ENCODE measurements around the gene CMAS.
"Not testable (repeated sequence)": the region's sequence is repeated elsewhere in the genome, so short reads cannot be mapped to it uniquely, and the experiment has no call there.

The CMAS gene

GRCh38 chr12:22048351-22049041, 2.5 kb downstream of the CMAS start:
- no peak for DNase-seq

- DNase-seq: no peak
These were observed 4.1 kb downstream of the CMAS start for GRCh38 chr12:22050078-22050477.

- no peak for DNase-seq
These were observed 5.2 kb downstream of the CMAS start for GRCh38 chr12:22051114-22051698.

GRCh38 chr12:22052994-22053393, 7.0 kb downstream of the CMAS start:
- not testable (repeated sequence) for DNase-seq

GRCh38 chr12:22054155-22054554, 8.1 kb downstream of the CMAS start:
- no peak for DNase-seq

GRCh38 chr12:22056607-22057006, 10.6 kb downstream of the CMAS start:
- no peak for DNase-seq

- no peak for DNase-seq
These were observed 14.1 kb downstream of the CMAS start for GRCh38 chr12:22059976-22060647.

- DNase-seq: no peak
These were observed 18.9 kb downstream of the CMAS start for GRCh38 chr12:22064968-22065367.

GRCh38 chr12:22066310-22066709, 20.3 kb downstream of the CMAS start:
- no peak for DNase-seq

GRCh38 chr12:22069851-22070250, 23.8 kb downstream of the CMAS start:
- DNase-seq: no peak

- DNase-seq: no peak
These were observed 36.2 kb downstream of the CMAS start for GRCh38 chr12:22082190-22082701.

GRCh38 chr12:22083167-22083566, 37.1 kb downstream of the CMAS start:
- no peak for DNase-seq

GRCh38 chr12:22084852-22085251, 38.8 kb downstream of the CMAS start:
- no peak for DNase-seq

GRCh38 chr12:22088886-22089285, 42.9 kb downstream of the CMAS start:
- no peak for DNase-seq

- DNase-seq: no peak
These were observed 43.5 kb downstream of the CMAS start for GRCh38 chr12:22089486-22089885.

- DNase-seq: not testable (repeated sequence)
These were observed 53.0 kb downstream of the CMAS start for GRCh38 chr12:22099062-22099461.

GRCh38 chr12:22100958-22101748, 55.1 kb downstream of the CMAS start:
- DNase-seq: no peak

- DNase-seq: no peak
These were observed 55.8 kb downstream of the CMAS start for GRCh38 chr12:22101749-22102243.

GRCh38 chr12:22103418-22103817, 57.4 kb downstream of the CMAS start:
- DNase-seq: no peak

GRCh38 chr12:22105542-22105941, 59.5 kb downstream of the CMAS start:
- DNase-seq: no peak

- DNase-seq: no peak
These were observed 64.2 kb downstream of the CMAS start for GRCh38 chr12:22110176-22110575.
